Hematopoietic multipotent progenitor cell treated with erythropoietin and hydrocortisone succinate and interleukin-3 and kit ligand, for 4 days (in vitro differentiated cells): ENCODE measurements around the gene NR4A1.

Source experiments
- DNase-seq: peaks from one replicate; pipeline ENCODE4 v3.0.0-alpha.2; 2015

NR4A1 gene

GRCh38 chr12:52018433-52019112 is 32.7 kb upstream of the NR4A1 start:
- no peak for DNase-seq

GRCh38 chr12:52019113-52019770 is 32.0 kb upstream of the NR4A1 start:
- DNase-seq: no peak

- peak; percentile 89 for DNase-seq
These were observed 30.5 kb upstream of the NR4A1 start for GRCh38 chr12:52020539-52021336.

- DNase-seq: peak; percentile 69
These were observed 28.4 kb upstream of the NR4A1 start for GRCh38 chr12:52022841-52023181.

- DNase-seq: peak; percentile 94
These were observed 27.9 kb upstream of the NR4A1 start for GRCh38 chr12:52023182-52023975.

GRCh38 chr12:52023976-52024688 is 27.1 kb upstream of the NR4A1 start:
- peak; percentile 69 for DNase-seq

- DNase-seq: peak; percentile 93
These were observed 26.4 kb upstream of the NR4A1 start for GRCh38 chr12:52024845-52025230.

GRCh38 chr12:52026263-52026662 is 25.0 kb upstream of the NR4A1 start:
- DNase-seq: no peak

- DNase-seq: no peak
These were observed 24.0 kb upstream of the NR4A1 start for GRCh38 chr12:52027085-52027843.

GRCh38 chr12:52029685-52030084 is 21.6 kb upstream of the NR4A1 start:
- DNase-seq: no peak

- DNase-seq: no peak
These were observed 18.8 kb upstream of the NR4A1 start for GRCh38 chr12:52032446-52032803.

GRCh38 chr12:52032804-52033445 is 18.3 kb upstream of the NR4A1 start:
- peak; percentile 98 for DNase-seq

GRCh38 chr12:52033446-52034140 is 17.6 kb upstream of the NR4A1 start:
- DNase-seq: no peak

- no peak for DNase-seq
These were observed 16.1 kb upstream of the NR4A1 start for GRCh38 chr12:52035190-52035589.

GRCh38 chr12:52035926-52036325 is 15.3 kb upstream of the NR4A1 start:
- no peak for DNase-seq

GRCh38 chr12:52036587-52037171 is 14.6 kb upstream of the NR4A1 start:
- peak; percentile 67 for DNase-seq

- no peak for DNase-seq
These were observed 13.9 kb upstream of the NR4A1 start for GRCh38 chr12:52037248-52037861.

GRCh38 chr12:52038447-52038846 is 12.8 kb upstream of the NR4A1 start:
- no peak for DNase-seq

GRCh38 chr12:52041035-52041434 is 10.2 kb upstream of the NR4A1 start:
- DNase-seq: no peak

- DNase-seq: peak; percentile 61
These were observed 9.5 kb upstream of the NR4A1 start for GRCh38 chr12:52041695-52042123.
